Measurements from ENCODE around the gene ZNF189.

DNA sequence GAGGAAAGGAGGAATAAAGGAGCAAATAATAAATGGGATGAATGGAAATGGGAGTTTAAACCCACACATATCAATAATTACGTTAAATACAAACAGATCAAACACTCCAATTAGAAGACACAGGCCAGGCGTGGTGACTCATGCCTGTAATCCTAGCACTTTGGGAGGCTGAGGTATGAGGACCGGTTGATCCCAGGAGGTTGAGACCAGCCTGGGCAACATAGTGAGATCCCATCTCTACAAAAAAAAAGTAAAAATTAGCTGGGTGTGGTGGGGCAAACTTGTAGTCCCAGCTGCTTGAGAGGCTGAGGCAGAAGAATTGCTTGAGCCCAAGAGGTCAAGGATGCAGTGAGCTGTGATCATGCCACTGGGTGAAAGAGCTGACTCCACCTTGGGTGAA is 17.5 kb upstream of the ZNF189 start:
- TF ChIP-seq, protein P1, sequence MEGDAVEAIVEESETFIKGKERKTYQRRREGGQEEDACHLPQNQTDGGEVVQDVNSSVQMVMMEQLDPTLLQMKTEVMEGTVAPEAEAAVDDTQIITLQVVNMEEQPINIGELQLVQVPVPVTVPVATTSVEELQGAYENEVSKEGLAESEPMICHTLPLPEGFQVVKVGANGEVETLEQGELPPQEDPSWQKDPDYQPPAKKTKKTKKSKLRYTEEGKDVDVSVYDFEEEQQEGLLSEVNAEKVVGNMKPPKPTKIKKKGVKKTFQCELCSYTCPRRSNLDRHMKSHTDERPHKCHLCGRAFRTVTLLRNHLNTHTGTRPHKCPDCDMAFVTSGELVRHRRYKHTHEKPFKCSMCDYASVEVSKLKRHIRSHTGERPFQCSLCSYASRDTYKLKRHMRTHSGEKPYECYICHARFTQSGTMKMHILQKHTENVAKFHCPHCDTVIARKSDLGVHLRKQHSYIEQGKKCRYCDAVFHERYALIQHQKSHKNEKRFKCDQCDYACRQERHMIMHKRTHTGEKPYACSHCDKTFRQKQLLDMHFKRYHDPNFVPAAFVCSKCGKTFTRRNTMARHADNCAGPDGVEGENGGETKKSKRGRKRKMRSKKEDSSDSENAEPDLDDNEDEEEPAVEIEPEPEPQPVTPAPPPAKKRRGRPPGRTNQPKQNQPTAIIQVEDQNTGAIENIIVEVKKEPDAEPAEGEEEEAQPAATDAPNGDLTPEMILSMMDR (IDR thresholded peaks at IDR 0.05), result no peak
- TF ChIP-seq ZFX (IDR thresholded peaks at IDR 0.05; ENCODE audit: borderline replicate concordance), result no peak

Data from 22Rv1 (cell line).